Activated CD8-positive, alpha-beta memory T cell treated with anti-CD3 and anti-CD28 coated beads, Interleukin-2, amount 50 U/mL, for 1 hour (primary cell): ENCODE results near the gene ITGA2.

Experiments
- DNase-seq: peaks from one replicate; pipeline ENCODE4 v3.0.0-alpha.2; 2020; ENCODE audit errors: extremely low read depth

The ITGA2 gene

GRCh38 chr5:53055365-53055764, 66.2 kb downstream of the ITGA2 start:
- DNase-seq = no peak

GRCh38 chr5:53059281-53059680, 70.1 kb downstream of the ITGA2 start:
- DNase-seq = no peak

GRCh38 chr5:53063176-53063575, 74.0 kb downstream of the ITGA2 start:
- no peak for DNase-seq

- no peak for DNase-seq
Measured at GRCh38 chr5:53063791-53064190, 74.6 kb downstream of the ITGA2 start.

GRCh38 chr5:53066088-53066487, 76.9 kb downstream of the ITGA2 start:
- no peak for DNase-seq

GRCh38 chr5:53067641-53068040, 78.5 kb downstream of the ITGA2 start:
- DNase-seq = no peak

- no peak for DNase-seq
Measured at GRCh38 chr5:53068291-53068836, 79.2 kb downstream of the ITGA2 start.

GRCh38 chr5:53069626-53070025, 80.5 kb downstream of the ITGA2 start:
- no peak for DNase-seq

- DNase-seq = no peak
Measured at GRCh38 chr5:53071298-53071697, 82.1 kb downstream of the ITGA2 start.

GRCh38 chr5:53071738-53072137, 82.6 kb downstream of the ITGA2 start:
- no peak for DNase-seq

- DNase-seq = no peak
Measured at GRCh38 chr5:53073348-53073747, 84.2 kb downstream of the ITGA2 start.

- no peak for DNase-seq
Measured at GRCh38 chr5:53076014-53076583, 86.9 kb downstream of the ITGA2 start.

GRCh38 chr5:53080271-53080670, 91.1 kb downstream of the ITGA2 start:
- DNase-seq = no peak

GRCh38 chr5:53083927-53084326, 94.8 kb downstream of the ITGA2 start:
- no peak for DNase-seq

- no peak for DNase-seq
Measured at GRCh38 chr5:53084546-53085255, 95.5 kb downstream of the ITGA2 start.

GRCh38 chr5:53087171-53087570, 98.0 kb downstream of the ITGA2 start:
- no peak for DNase-seq

GRCh38 chr5:53087621-53088121, 98.5 kb downstream of the ITGA2 start:
- no peak for DNase-seq

GRCh38 chr5:53089481-53089991, 100.4 kb downstream of the ITGA2 start:
- no peak for DNase-seq

GRCh38 chr5:53090229-53090628, 101.1 kb downstream of the ITGA2 start:
- DNase-seq = no peak

GRCh38 chr5:53091289-53091688, 102.1 kb downstream of the ITGA2 start:
- DNase-seq = no peak

- DNase-seq = no peak
Measured at GRCh38 chr5:53092242-53092641, 103.1 kb downstream of the ITGA2 start.

GRCh38 chr5:53095217-53095616, 106.1 kb downstream of the ITGA2 start:
- DNase-seq = no peak

- DNase-seq = no peak
Measured at GRCh38 chr5:53095931-53096525, 106.9 kb downstream of the ITGA2 start.
